Measurements from ENCODE around the gene SUSD5.

GRCh38 chr3:33117461-33117860 is 101.1 kb downstream of the SUSD5 start:
- no peak for TF ChIP-seq CTCF (IDR thresholded peaks at IDR 0.05)
- TF ChIP-seq POLR2AphosphoS5 (IDR thresholded peaks at IDR 0.05), result no peak
- TF ChIP-seq POLR2A (IDR thresholded peaks at IDR 0.05), result no peak
- no peak for TF ChIP-seq EP300 (IDR thresholded peaks at IDR 0.05; ENCODE audit: low read depth)
